H1 (cell line): ENCODE measurements around the gene RNF13. TPM values are rescaled to one million over a fixed set of nuclear protein-coding genes. Genes with fewer than 3 reads are reported as not detected.

Experiments used
- CHD7 ChIP-seq: fragments of 300-600 bp; sonication (generic); IDR thresholded peaks from 2 replicates; pipeline ENCODE4 v1.7.1; 2012; ENCODE audit warnings: low read length, moderate library complexity, mild to moderate bottlenecking, inconsistent platforms; ENCODE audit not compliant: insufficient replicate concordance
- RBBP5 ChIP-seq: IDR thresholded peaks from 2 replicates; pipeline ENCODE4 v1.7.1; 2012; ENCODE audit warnings: low read depth, mild to moderate bottlenecking, inconsistent platforms, low read length, moderate library complexity, borderline replicate concordance
- RXRA ChIP-seq: IDR thresholded peaks from 2 replicates; pipeline ENCODE4 v1.6.1; 2011; ENCODE audit warnings: low read depth, mild to moderate bottlenecking, low read length, moderate library complexity; ENCODE audit not compliant: insufficient read depth
- TEAD4 ChIP-seq: IDR thresholded peaks from 2 replicates; pipeline ENCODE4 v1.6.1; 2012; ENCODE audit warnings: low read depth, low read length, inconsistent platforms, mixed read lengths
- polyA plus RNA-seq, 7 experiments: library from polyadenylated mRNA; depleted of rRNA in 3 of 7; stranded (reverse) in 5 of 7; unstranded in 2 of 7; fragments of >200 nt in 5 of 7; fragments of 200-250 nt in 2 of 7; gene quantifications; 1 replicate in 5 of 7; 2 replicates in 1 of 7; 4 replicates in 1 of 7; pipeline versions ENCODE4 v1.2.1 to v1.2.3, GENCODE V29; 2011 to 2013; ENCODE audit warnings: missing spikeins in 2 of 7, mixed read lengths in 2 of 7
- total RNA-seq: library from RNA; stranded (reverse); fragmentation: NEBNext Ultra II Directional; extraction: Animal tissue kit (Norgen Biotek cat#: 25700); gene quantifications from 2 replicates; pipeline ENCODE4 v1.2.1, GENCODE V29; 2021

Gene RNF13
- total and polyA plus RNA-seq, 2 of the 8 experiments (the other 6 are each of a cell fraction or from before 2014, with no cell fraction given): 19.4 to 35.4 TPM

DNA sequence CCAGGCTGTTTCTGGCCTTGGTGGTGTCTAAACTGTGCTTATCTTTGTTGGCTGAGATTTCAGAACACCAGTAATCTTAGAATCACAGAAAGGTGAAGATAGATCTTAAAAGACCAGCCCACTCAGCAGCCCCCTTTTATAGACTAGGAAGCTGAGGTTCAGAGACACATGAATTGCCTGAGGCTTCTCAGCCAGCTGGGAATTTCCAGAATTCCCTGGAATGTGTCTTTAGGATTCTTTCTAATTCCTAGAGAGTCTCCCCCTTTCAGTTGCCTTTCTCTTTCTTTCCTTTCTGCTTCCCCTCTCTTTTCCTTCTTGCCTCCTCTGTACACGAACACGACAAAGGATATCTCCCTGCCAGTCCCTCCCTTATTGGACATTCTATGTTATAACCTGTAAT is 40.2 kb upstream of the RNF13 start (continued):
- TF ChIP-seq CHD7 (no peak), RBBP5 (0 out of 2 replicates have a peak, but pooled peaks have one; percentile 62), TEAD4 (peak; percentile 72; the same call in 1 of the 2 replicates), RXRA (no peak)
